ENCODE measurements around the gene MAP6. TPM values are rescaled to one million over a fixed set of nuclear protein-coding genes. Genes with fewer than 3 reads are reported as not detected.

MAP6 gene
- total RNA-seq, 2 experiments from 2014 or later = not detected

DNA sequence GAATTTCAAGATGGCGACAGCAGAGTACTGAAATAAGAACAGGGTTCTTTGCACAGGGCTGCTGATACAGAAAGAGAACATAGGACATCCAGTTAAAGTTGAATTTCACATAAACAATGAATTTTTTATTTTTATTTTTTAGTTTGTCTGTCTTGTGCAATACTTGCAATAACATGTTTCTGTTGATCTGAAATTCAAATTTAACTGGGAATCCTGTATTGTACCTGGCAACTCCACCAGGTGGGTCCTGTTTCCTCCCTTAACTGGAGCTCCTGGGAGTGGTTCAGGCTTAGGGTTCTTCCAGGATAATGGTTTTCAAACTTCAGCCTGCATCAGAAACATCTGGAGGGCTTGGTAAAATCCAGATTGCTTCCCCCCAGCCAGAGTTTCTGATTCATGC is 121.7 kb downstream of the MAP6 start:
- DNase-seq (no peak), ATAC-seq (ENCODE audit: poor library complexity) (no peak)
- Histone ChIP-seq H3K27me3 (ENCODE audit: control insufficient read depth in 1 of 2, insufficient read depth in 2 of 2, low read length in 2 of 2) (peaks cover 0 to 7% of the 10 kb centered on the region in 2 experiments), H3K27ac (ENCODE audit: low read depth in 1 of 2, low read length in 2 of 2) (no peak overlapping the region), H3K9me3 (ENCODE audit: control insufficient read depth in 1 of 2, insufficient read depth in 1 of 2, low read length in 2 of 2) (no peaks in the 10 kb centered on the region), H3K36me3 (ENCODE audit: insufficient read depth, low read length) (no peaks in the 10 kb centered on the region), H3K4me3 (ENCODE audit: low read length) (no peak overlapping the region), H3K4me1 (ENCODE audit: insufficient read depth, low read length) (no peaks in the 10 kb centered on the region)
- intact Hi-C loops (cut with DNase I, micrococcal nuclease) = loop anchor here in 1 of 2 experiments (1.0 to 5.0 kb wide), 2 partner anchors 30 to 45 kb away; no protein-coding TSS in a partner anchor
- POLR2A ChIA-PET = no interaction called here
- no peak overlapping the region for H3K4me3 Mint-ChIP-seq
- no peaks in the 10 kb centered on the region for H3K9me3 Mint-ChIP-seq
- H3K4me1 Mint-ChIP-seq (ENCODE audit: low read depth) = no peaks in the 10 kb centered on the region
- H3K27ac Mint-ChIP-seq = no peak overlapping the region
- TF ChIP-seq, protein P1, sequence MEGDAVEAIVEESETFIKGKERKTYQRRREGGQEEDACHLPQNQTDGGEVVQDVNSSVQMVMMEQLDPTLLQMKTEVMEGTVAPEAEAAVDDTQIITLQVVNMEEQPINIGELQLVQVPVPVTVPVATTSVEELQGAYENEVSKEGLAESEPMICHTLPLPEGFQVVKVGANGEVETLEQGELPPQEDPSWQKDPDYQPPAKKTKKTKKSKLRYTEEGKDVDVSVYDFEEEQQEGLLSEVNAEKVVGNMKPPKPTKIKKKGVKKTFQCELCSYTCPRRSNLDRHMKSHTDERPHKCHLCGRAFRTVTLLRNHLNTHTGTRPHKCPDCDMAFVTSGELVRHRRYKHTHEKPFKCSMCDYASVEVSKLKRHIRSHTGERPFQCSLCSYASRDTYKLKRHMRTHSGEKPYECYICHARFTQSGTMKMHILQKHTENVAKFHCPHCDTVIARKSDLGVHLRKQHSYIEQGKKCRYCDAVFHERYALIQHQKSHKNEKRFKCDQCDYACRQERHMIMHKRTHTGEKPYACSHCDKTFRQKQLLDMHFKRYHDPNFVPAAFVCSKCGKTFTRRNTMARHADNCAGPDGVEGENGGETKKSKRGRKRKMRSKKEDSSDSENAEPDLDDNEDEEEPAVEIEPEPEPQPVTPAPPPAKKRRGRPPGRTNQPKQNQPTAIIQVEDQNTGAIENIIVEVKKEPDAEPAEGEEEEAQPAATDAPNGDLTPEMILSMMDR (IDR thresholded peaks at IDR 0.05) = no peak
- CTCF ChIA-PET = no interaction called here
- no peaks in the 10 kb centered on the region for H3K36me3 Mint-ChIP-seq (ENCODE audit: low read depth)
- H3K27me3 Mint-ChIP-seq = peaks cover 5% of the 10 kb centered on the region

DNA sequence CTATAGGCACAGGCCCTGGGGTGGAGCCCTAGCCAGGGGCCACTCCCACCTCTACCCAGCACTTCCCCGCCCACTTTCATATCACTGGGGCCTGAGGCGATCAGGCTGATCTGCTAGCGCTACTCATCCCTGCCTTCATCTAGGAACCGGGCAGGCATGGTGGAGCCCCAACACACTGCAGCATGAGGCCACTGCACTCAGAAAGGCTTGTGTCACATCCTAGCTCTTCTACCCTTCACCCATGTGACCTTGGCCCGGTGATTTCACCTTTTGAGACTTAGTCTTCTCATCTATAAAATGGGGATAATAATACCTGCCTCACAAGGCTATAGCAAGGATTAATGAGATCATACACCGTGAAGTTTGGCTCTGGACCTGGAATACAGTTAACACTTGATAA is 125.0 kb downstream of the MAP6 start:
- intact Hi-C loops (cut with DNase I, micrococcal nuclease) = no loop called here
- no peak overlapping the region for H3K4me3 ChIP-seq (ENCODE audit: low read length)
- Mint-ChIP-seq H3K36me3 (ENCODE audit: low read depth) (no peaks in the 10 kb centered on the region), H3K27ac (no peak overlapping the region), H3K4me3 (no peak overlapping the region), H3K4me1 (ENCODE audit: low read depth) (no peaks in the 10 kb centered on the region), H3K9me3 (no peaks in the 10 kb centered on the region), H3K27me3 (peaks cover 5% of the 10 kb centered on the region)
- DNase-seq (no peak), ATAC-seq (ENCODE audit: poor library complexity) (no peak)
- no peaks in the 10 kb centered on the region for H3K4me1 ChIP-seq (ENCODE audit: insufficient read depth, low read length)
- ChIA-PET CTCF (no interaction called here), POLR2A (interaction anchor here (0.7 kb wide), 1 partner anchor 19 kb away, joined by 3 read pairs; the partner anchor contains the start of gene SERPINH1)
- no peak overlapping the region for H3K27ac ChIP-seq (ENCODE audit: low read depth in 1 of 2, low read length in 2 of 2)
- H3K9me3 ChIP-seq (ENCODE audit: control insufficient read depth in 1 of 2, insufficient read depth in 1 of 2, low read length in 2 of 2) = no peaks in the 10 kb centered on the region
- H3K27me3 ChIP-seq (ENCODE audit: control insufficient read depth in 1 of 2, insufficient read depth in 2 of 2, low read length in 2 of 2) = peaks cover 0 to 7% of the 10 kb centered on the region in 2 experiments
- no peaks in the 10 kb centered on the region for H3K36me3 ChIP-seq (ENCODE audit: insufficient read depth, low read length)
- TF ChIP-seq, protein P1 (IDR thresholded peaks at IDR 0.05) = no peak

DNA sequence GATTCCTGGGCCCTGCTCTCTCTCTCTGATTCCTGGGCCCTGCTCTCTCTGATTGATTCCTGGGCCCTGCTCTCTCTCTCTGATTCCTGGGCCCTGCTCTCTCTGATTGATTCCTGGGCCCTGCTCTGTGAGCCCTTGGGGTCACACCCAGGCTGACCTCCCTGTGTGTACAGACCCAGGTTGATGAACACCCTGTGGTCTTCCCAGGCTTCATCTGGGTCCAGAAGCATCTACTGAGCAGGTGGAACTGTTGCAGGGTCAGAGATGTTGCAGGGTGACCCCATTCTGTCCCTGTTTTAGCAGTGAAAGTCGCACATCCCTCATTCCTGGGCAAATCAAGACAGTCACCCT is 126.8 kb downstream of the MAP6 start:
- Histone ChIP-seq H3K4me3 (ENCODE audit: low read length) (no peak overlapping the region), H3K36me3 (ENCODE audit: insufficient read depth, low read length) (no peaks in the 10 kb centered on the region), H3K4me1 (ENCODE audit: insufficient read depth, low read length) (peaks cover 6% of the 10 kb centered on the region), H3K9me3 (ENCODE audit: control insufficient read depth in 1 of 2, insufficient read depth in 1 of 2, low read length in 2 of 2) (no peaks in the 10 kb centered on the region), H3K27me3 (ENCODE audit: control insufficient read depth in 1 of 2, insufficient read depth in 2 of 2, low read length in 2 of 2) (peaks cover 0 to 7% of the 10 kb centered on the region in 2 experiments), H3K27ac (ENCODE audit: low read depth in 1 of 2, low read length in 2 of 2) (no peak overlapping the region)
- DNase-seq (no peak), ATAC-seq (ENCODE audit: poor library complexity) (no peak)
- no peaks in the 10 kb centered on the region for H3K36me3 Mint-ChIP-seq (ENCODE audit: low read depth)
- H3K27ac Mint-ChIP-seq = no peak overlapping the region
- no peak overlapping the region for H3K4me3 Mint-ChIP-seq
- peaks cover under 1% of the 10 kb centered on the region for H3K4me1 Mint-ChIP-seq (ENCODE audit: low read depth)
- CTCF ChIA-PET = no interaction called here
- no peaks in the 10 kb centered on the region for H3K27me3 Mint-ChIP-seq
- POLR2A ChIA-PET = no interaction called here
- intact Hi-C loops (cut with DNase I, micrococcal nuclease) = no loop called here
- H3K9me3 Mint-ChIP-seq = no peaks in the 10 kb centered on the region
- TF ChIP-seq, protein P1 (IDR thresholded peaks at IDR 0.05) = no peak
